ENCODE data around the gene LIPC.

The LIPC gene

DNA sequence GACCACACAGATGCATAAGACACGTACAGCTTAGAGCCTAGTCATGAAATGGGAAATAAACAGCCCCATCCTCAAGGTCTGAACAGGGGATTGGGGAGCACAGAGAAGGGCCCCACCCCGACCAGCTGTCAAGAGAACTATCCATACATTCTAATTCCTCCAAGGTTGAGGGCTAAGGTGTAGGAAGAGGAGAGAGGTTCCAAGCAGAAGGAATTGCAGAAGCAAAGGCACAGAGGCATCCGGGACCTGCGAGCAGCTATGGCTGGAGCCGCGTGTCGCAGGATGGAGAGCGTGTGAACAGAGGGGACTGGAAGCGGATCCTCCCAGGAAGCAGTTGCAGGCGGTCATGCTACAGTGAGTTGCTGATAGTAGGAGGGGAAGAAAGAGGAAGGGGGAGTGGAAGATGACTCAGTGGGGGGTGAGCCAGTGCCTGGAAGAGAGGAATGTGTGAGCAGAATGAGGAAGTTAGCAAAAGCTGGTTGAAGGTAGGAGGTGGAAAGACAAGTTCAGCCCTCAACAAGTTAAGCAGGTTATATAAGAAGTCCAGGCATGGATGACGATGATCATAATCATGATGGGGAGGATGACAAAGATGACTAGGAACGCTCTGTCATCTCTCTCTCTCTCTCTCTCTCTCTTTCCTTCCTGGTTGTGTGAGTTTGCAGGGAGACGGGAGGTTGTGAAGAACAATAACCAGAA lies 89.7 kb downstream of the LIPC start:
- DNase-seq = no peak

DNA sequence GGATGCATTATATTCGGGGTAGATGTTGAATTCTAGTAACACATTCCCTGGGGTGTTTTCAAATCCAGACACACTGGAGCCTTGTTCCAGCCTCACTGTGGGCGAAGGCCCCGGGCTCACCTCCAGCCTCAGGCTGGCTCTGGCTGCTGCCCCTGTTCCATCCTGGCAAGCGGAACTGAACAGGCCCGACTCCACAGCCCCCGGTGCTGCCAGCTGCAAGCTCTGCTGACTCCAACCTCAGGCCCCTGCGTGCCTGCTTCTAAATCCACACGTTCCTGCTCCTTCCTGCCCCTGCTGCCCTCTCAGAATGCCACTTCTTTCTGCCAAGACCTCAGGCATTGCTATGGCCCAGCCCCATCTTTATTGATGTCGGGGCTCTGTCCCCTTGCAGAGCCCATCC lies 90.6 kb downstream of the LIPC start:
- no peak for DNase-seq

DNA sequence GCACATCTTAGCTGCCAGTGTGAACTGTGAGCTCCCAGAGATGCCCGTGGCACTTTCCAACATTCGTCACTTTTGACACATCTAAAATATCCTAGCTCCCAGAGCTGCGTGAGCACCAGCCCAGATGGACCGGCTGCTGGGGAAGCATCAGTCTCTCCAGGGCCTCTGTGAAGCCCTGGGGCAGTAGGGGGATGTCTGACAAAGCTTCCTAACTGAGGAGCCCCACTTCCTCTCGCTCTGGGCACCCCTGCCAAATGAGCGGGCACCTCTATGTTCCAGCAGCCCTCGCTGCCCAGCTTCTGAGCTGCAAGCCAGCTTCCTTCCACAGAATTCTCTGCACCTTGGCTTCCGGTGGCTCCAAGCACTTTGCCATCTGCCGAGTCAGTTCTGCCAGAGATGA lies 91.1 kb downstream of the LIPC start:
- no peak for DNase-seq

DNA sequence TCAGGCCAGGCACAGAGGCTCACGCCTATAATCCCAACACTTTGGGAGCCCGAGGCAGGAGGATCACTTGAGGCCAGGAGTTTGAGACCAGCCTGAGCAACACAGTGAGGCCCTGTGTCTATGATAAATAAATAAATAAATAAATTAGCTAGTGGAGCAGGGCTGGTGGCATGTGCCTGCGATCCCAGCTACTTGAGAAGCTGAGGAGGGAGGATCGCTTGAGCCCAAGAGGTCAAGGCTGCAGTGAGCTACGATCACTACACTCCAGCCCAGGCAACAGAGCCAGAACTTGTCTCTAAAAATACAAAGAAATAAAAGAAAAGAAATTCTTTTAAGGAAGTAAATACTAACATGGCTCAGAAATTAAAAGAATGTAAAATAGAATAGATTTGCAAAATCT lies 91.8 kb downstream of the LIPC start:
- no peak for DNase-seq

DNA sequence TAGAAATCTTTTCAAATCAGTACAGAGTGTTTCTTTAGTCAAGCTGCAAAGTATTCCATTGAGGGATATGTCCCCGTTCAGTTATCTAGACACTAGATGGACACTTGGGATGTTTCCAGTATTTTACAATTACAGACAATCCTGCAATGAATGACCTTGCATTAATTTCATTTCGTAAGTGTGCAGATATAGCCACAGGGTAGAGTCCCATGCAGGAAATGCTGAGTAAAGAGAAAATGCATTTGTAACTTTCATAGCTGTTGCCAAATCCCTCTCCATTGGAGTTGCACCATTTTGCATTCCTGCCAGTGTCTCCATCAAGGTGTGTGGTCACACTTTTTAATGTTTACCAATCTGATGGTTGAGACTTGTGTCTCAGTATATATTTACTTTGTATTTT lies 92.5 kb downstream of the LIPC start:
- DNase-seq = no peak

DNA sequence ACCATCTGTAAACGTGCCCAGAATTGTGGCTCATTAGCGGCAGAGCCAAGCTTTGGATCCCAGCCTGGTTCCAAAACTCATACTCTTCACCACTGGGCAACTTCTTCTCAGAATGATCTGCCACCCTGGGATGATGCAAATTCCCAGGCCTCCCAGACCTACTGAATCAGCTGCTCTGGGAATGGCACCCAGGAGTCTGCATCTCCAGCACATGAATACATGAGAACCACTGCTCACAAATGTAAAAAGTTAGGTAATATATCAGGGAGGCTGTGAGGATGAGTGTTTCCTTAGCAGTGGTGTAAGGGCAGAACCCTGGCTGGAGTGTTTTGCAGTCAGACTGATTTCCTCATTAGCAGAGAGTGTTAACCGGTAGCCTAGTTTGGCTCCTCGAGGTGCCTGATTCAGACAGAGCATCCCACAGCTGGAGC lies 94.2 kb downstream of the LIPC start:
- no peak for DNase-seq

DNA sequence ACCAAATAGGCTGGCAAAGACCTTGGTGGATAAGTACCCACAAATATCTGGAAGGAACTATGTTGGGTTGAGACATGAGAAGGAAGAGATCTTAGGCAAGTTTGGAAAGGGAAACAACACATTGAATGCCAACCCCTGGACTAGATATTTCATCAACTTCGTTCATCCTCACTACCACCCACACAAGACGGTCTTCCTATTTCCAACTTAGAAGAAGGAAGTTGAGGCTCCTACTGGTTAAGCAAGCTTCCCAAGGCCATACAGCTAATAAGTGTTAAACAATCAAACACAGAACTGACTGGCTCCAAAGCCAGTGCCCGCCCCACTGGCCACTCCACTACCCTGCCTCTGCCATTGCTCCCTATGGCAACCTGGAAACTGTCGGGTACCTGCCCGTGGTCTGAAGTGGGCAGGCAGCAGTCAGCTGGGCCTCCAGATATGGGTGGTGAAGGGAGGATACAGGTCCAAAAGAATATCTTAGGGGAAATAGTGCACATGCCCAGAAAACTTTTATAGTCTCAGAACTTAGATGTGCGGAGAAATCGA lies 94.9 kb downstream of the LIPC start:
- DNase-seq = no peak

GRCh38 chr15:58527573-58528187 lies 95.9 kb downstream of the LIPC start:
- no peak for DNase-seq

- DNase-seq = no peak
Observed at GRCh38 chr15:58528188-58528870, 96.5 kb downstream of the LIPC start.

DNA sequence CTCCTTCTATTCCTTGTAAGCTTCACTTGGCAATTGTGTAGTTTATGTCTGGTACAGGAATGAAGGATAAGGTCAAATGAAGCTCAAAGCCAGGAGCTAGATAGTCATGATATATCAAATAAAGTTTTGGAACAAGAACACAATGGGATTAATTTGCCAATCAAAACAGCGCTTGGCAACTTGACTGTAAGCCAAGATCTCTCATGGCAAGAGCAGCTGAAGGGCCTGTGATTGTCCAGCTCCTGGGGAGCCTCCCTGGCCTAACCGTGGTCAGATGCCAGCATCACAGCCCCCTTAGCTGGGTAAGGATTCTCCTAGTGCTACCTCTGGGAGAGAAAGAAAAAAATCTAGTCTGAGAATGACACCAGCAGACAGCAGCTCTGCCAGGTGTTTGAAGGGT lies 97.2 kb downstream of the LIPC start:
- DNase-seq = no peak

DNA sequence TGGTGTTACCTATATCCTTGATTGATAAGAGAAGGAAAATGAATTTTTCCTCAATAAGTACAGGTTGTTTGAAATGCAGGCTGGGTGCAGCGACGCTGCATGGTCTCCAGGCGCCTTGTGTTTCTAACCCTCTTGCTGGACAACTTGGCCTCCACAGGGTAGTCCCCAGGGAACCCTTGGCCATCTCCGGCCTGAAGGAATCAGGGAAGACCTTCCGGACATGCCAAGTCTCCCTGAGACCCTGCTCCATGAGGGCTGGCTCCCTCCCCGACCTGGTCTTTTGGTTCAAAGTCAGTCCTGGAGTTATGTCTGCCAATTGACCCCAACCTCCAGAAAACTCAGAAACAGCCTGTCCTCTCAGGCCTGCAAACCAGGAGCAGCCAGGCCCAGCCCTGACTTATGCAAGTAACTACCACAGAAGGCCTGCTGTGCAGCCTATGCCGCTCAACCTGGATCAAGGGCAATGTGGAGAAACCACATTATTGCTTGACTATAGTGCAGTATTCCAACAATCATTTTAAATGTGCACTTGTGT lies 98.3 kb downstream of the LIPC start:
- no peak for DNase-seq

GRCh38 chr15:58532126-58532525 lies 100.3 kb downstream of the LIPC start:
- DNase-seq = no peak

GRCh38 chr15:58534556-58534955 lies 102.8 kb downstream of the LIPC start:
- no peak for DNase-seq

DNA sequence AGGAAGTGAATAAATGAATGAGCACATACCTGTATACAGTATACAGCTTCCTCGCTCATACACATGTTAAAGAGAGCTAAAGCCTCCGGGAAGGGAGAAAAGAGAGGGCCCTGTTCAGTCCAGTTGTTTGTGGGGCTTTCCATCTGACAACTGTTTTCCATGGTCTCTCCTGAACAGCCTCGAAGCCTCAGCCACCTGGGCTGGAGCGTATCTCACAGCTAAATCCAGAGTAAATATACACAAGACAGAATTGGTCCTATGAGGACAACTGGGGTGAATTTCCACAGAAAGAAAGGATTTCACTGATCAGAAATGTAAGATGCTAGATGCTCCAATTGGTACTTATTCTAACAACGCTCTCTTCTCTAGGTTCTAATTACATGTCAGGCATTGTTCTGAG lies 103.5 kb downstream of the LIPC start:
- DNase-seq = no peak

- DNase-seq = no peak
Observed at GRCh38 chr15:58535894-58536293, 104.1 kb downstream of the LIPC start.

DNA sequence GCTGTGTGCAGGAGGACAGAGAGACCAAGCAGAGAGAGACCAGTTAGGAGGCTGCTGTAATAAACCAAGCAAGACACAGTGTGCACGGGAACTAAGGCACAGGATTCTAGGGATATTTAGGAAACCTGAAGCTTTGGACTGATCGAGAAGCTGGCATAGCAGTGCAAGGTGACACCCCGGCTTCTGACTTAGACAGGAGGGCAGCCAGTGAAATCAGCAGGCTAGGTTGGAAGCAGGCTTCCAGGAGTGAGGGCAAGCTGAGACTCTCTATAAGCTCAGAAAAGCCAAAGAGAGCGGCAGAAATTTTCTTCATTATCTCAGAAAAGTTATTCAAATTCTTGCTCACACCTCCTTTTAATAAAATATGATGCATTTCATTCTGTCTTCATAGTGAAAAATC lies 104.6 kb downstream of the LIPC start:
- DNase-seq = no peak

- no peak for DNase-seq
Observed at GRCh38 chr15:58537033-58537432, 105.2 kb downstream of the LIPC start.

GRCh38 chr15:58538225-58538727 lies 106.5 kb downstream of the LIPC start:
- no peak for DNase-seq

- DNase-seq = no peak
Observed at GRCh38 chr15:58538901-58539300, 107.1 kb downstream of the LIPC start.

DNA sequence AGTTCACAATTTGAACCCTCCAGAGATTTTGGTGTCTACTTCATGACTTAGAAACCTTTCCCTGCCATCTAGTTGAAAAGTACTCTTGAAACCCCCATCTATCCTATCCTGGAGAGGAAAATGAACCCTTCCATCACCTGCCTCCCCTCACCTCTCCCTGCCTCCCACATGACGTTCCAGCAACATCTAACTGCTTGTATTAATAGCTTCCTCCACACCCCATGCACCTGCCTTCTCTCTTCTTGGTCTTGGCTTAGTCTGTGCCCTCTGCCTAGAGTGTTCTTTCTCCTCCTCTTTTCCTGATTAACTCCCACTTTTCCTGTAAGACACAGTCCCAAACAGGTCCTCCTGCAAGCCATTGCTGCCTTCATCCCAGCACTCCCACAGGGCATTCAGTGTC lies 107.8 kb downstream of the LIPC start:
- DNase-seq = no peak

GRCh38 chr15:58541410-58542087 lies 109.8 kb downstream of the LIPC start:
- no peak for DNase-seq

DNA sequence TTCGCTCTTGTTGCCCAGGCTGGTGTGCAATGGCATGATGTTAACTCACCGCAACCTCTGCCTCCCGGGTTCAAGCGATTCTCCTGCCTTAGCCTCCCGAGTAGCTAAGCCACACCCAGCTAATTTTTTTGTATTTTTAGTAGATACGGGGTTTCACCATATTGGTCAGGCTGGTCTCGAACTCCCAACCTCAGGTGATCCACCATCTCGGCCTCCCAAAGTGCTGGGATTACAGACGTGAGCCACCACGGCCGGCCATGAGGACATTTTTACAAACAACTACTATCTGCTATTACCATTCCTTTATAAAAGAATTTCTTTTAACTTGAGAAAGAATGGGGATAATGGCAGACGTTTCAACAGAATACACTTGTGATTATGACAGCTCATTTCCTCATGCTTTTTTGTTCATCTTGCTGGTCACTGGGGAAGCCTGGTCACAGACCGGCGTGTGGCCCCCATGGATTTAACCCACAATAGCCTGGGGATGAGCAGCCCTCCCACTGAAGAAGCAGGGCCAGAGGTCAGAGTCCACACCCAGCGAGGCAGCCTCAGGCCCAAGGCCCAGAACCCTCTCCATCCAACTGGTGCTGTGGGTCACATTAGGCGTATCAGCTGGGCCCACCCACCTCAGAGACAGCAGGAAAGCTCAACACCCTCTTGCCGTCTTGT lies 112.0 kb downstream of the LIPC start:
- DNase-seq = no peak

All from stimulated activated naive CD4-positive, alpha-beta T cell (primary cell).